ENCODE results near the gene NFIA. TPM values are rescaled to one million over a fixed set of nuclear protein-coding genes. Genes with fewer than 3 reads are reported as not detected.

NFIA gene
- total RNA-seq, 1 donor from 2014 or later: 66.6 TPM

- ATAC-seq (peak; percentile 52), DNase-seq (peak; percentile 82)
- TF ChIP-seq CTCF (IDR thresholded peaks at IDR 0.05): peak; percentile 24
- Histone ChIP-seq H3K27me3 (no peaks in the 10 kb centered on the region), H3K4me3 (peak overlapping the region; percentile 28), H3K36me3 (no peaks in the 10 kb centered on the region), H3K27ac (peak overlapping the region; percentile 89), H3K9me3 (no peaks in the 10 kb centered on the region), H3K4me1 (peaks cover 34% of the 10 kb centered on the region)
- intact Hi-C loops (cut with DNase I): loop anchor here (10.0 kb wide), 1 partner anchor 255 kb away; no protein-coding TSS in a partner anchor
These were observed 2.4 kb upstream of the NFIA start for GRCh38 chr1:61079898-61080336.

- Histone ChIP-seq H3K4me3 (peak overlapping the region; percentile 28), H3K36me3 (no peaks in the 10 kb centered on the region), H3K27me3 (no peaks in the 10 kb centered on the region), H3K27ac (peak overlapping the region; percentile 89), H3K4me1 (peaks cover 34% of the 10 kb centered on the region), H3K9me3 (no peaks in the 10 kb centered on the region)
- intact Hi-C loops (cut with DNase I): no loop called here
- no peak for ATAC-seq
- no peak for TF ChIP-seq CTCF (IDR thresholded peaks at IDR 0.05)
- DNase-seq: no peak
These were observed 1.8 kb upstream of the NFIA start for GRCh38 chr1:61080413-61081143.

GRCh38 chr1:61081144-61081685 is 1.1 kb upstream of the NFIA start:
- DNase-seq (no peak), ATAC-seq (no peak)
- Histone ChIP-seq H3K4me3 (peak overlapping the region; percentile 85), H3K4me1 (peaks cover 34% of the 10 kb centered on the region), H3K9me3 (no peaks in the 10 kb centered on the region), H3K27ac (peak overlapping the region; percentile 89), H3K36me3 (no peaks in the 10 kb centered on the region), H3K27me3 (no peaks in the 10 kb centered on the region)
- intact Hi-C loops (cut with DNase I): no loop called here
- no peak for TF ChIP-seq CTCF (IDR thresholded peaks at IDR 0.05)

- no peaks in the 10 kb centered on the region for H3K9me3 ChIP-seq
- peak overlapping the region; percentile 85 for H3K4me3 ChIP-seq
- no peaks in the 10 kb centered on the region for H3K27me3 ChIP-seq
- no peaks in the 10 kb centered on the region for H3K36me3 ChIP-seq
- TF ChIP-seq CTCF (IDR thresholded peaks at IDR 0.05): no peak
- intact Hi-C loops (cut with DNase I): no loop called here
- DNase-seq (peak; percentile 77), ATAC-seq (peak; percentile 2)
- H3K27ac ChIP-seq: peak overlapping the region; percentile 89
- H3K4me1 ChIP-seq: peaks cover 34% of the 10 kb centered on the region
These were observed 563 bp upstream of the NFIA start for GRCh38 chr1:61081686-61082310.

- H3K27me3 ChIP-seq: no peaks in the 10 kb centered on the region
- TF ChIP-seq CTCF (IDR thresholded peaks at IDR 0.05): no peak
- peak overlapping the region; percentile 94 for H3K27ac ChIP-seq
- H3K4me3 ChIP-seq: peak overlapping the region; percentile 85
- DNase-seq (peak; percentile 75), ATAC-seq (peak; percentile 63)
- intact Hi-C loops (cut with DNase I): no loop called here
- no peaks in the 10 kb centered on the region for H3K9me3 ChIP-seq
- peaks cover 2% of the 10 kb centered on the region for H3K36me3 ChIP-seq
- peaks cover 42% of the 10 kb centered on the region for H3K4me1 ChIP-seq
These were observed 849 bp downstream of the NFIA start for GRCh38 chr1:61083013-61083806.
